Globus pallidus (tissue), 1 donor: Measurements from ENCODE around the gene ANTXR1.

Source experiments
- DNase-seq: peaks from one replicate; pipeline ENCODE4 v3.0.0-alpha.2; 2015; ENCODE audit warnings: low spot score

The ANTXR1 gene

DNA sequence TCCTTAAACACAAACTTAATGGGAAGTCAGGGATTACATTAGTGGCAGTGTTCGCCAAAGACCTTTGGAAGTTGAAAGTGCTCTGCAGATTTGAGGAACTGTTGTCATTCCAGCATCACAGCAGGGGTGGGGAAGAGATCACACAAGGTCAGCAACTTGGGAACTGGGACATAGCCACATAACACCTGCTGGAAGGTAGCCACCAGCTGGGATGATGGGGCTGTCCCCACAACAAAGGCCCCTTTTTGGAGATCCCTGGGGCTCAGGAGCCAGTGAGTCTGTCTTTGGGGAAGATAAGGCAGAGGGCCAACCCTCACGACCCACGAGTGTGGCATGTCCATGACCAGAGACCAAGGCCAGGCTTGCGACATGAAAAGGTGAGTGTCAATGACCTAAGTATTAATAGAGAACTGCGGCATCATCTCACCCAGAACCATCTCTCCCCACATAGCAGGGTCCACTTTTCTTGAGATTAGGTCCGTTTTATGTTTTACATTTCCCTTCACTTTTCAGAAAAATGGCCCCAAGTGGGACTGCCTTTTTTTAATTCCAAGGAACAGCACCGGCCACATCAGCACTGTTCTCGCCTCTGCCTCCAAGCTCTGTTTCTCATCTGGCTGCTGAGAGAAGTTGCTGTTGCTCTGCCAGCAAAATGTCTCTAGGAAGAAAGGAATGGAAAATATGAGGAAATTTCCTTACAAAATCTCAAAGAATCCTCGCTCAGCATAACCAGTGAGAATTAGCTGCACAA is 267.1 kb downstream of the ANTXR1 start:
- DNase-seq = no peak

DNA sequence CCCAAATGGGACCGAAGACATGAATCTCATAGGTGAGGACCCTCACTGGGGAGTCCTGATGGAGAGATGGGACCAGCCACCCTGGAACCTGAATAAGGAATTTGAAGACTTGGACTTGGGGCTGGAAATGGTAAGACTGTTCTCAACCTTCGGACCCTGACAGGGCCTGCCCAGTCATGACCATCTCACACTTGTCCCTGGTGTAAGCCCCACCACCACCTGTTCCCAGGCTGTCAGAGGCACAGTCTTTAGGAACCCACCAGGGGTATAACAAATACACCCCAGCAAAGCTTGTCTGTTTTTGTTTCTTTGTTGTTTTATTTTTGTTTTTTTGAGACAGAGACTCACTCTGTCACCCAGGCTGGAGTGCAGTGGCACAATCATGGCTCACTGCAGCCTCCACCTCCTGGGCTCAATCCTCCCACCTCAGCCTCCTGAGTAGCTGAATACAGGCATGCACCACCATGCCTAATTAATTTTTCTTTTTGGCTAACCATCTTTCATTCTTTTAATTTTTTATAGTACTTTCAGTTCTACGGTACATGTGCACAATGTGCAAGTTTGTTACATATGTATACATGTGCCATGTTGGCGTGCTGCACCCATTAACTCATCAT is 267.9 kb downstream of the ANTXR1 start:
- no peak for DNase-seq

DNA sequence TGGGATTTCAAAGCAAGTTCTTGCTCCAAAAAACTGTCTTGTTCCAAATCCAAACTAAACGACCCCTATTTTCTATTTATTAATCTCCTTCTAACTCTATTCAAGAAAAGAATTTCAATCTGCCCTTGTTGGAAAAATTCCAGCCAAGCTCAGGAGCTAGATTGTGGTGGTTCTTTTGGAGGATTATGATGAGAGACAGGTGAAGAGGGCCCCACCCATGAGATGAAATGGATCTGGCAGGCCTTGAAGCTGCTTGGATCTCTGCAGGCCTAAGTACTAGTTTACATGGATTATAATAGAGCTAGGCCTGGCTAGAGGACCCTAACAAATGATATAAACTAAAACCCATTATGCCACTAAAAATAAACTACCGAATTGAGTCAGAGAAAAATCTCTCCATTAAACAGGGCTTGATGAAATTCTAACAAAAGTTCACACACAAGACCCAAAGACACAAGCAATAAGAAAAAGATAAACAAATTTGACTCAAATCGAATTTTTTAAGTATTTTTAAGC is 272.5 kb downstream of the ANTXR1 start:
- DNase-seq = no peak

DNA sequence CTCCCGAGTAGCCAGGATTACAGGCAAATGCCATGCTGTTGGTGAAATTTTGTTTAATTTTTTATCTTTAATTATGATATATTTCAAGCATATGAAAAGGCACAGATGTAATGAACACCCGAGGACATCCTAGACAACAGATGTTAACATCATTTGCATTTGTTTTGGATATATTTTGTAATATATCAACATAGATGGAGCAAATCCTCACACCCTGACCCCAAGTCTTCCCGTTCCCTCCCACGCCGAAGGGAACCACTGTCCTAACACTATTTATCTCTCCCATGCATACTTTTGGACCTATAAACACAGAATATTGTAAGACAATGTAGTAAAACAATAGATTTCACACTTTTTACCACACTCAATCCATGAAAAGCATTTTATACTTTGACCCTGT is 274.6 kb downstream of the ANTXR1 start:
- DNase-seq = no peak

DNA sequence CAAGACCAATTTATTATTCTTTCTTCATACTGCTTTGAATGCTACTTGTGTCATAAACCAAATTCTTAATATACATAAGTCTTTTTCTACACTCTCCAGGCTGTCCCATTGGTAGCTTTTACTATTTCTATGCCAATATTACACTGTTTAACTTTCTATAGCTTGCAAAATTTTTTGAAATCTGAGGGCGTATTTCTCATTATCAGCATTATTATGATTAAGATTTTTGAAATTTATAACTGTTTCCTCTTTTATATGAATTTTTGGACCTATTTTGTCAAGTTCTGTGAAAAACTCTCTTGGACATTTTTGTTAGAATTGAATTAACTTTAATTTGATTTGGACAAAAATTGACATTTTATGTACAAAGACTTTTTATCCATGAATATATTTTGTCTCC is 275.4 kb downstream of the ANTXR1 start:
- no peak for DNase-seq

DNA sequence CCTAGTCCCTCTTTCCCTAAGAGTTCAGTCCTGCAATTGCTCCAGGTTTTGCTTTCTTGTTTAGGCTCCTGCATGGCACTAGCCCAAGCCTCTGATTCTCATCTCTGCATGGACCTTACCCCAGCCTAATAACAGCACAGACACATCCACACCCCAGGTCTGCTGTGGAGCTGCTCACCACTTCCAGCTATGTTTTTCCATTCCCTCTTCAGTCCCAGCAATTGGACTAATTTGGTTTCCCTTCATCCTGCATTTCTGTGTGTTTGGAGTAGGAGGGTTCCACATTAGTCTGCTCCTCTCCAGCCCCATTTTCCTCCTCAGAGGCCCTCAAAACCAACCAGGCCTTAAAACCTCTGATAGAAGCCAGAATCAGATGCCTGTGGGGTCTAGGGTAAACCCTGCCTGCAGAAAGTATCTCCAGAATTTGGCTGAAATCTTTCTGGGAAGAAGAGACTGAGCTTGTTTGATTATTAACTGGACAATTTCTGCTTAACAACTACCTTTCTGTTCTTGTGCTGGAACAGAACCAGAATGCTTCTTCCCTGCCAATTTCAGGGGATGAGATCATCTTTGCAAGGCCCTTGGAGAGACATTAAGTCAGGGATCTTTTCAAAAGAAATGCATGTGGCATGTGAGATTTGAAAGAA is 278.1 kb downstream of the ANTXR1 start:
- DNase-seq = peak; percentile 32

DNA sequence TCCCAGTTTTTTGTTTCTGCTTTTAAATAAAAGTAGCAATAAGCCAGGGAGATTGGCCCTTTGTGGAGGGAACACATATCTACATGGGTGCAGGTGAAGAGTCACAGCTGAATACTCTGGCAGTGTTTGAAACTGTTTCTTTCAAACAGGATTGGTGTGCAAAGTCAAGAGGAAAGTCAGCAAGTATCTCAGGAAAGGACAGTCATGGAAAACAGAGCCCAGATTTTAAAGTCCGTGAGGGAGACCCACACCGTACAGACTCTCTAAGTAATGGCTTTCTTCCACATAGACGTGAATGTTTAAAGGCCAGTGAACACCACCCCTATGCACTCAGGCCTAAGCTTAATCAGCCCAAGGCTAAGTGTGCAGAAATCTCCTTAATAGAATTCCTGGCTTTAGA is 278.7 kb downstream of the ANTXR1 start:
- no peak for DNase-seq

DNA sequence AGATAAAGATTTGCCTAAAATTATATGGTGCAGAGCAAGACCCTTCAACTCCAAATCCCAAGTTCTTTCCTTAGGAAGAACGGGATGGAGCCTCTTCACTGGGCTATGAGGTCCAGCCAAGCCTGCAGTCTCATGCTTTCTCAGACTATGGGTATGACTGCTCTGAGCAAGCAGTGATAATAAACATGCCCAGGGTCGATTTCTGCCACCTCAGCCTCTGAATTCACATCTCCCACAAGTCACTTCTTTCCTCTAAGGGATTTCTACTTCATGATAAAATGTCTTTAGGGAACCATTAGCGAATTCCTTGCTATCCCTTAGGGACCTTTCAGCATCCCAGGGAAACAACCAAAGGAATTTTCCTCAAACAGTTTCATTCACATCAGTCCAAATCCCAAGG is 279.3 kb downstream of the ANTXR1 start:
- no peak for DNase-seq

DNA sequence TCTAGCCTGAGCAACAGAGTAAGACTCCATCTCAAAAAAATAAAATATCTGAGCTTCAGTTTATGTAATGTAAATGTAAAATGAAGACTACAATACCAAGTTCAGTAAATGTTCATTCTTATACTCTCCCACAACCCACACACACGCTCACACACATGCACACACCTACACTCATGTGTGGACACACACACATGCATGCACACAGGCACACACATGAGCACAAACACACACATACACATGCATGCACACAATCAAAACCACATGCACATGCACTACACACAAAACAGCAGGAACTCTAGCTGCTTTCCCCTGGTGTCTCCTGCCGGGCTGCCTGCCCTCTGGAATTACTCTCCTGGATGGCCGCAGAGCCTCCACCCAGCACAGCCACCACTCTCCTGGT is 283.4 kb downstream of the ANTXR1 start:
- DNase-seq = no peak

DNA sequence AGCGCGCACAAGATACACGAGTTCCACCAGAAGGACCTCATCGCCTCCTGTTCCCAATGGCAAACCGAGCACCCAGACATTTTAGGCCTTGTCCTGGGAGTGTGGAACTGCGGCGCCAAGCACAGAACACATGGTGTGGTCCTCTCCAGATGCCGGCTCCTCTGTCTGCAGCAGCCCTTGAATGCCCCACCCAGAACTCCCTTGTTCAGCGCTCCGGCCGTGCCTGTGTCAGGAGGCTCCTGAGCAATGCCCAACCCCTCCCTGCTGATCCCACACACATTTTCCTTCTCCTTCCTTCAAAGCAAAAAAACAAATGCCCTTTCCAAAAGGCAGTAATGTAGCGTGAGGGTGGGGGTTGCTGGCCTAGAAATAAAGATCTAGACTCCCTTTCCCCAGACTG is 284.2 kb downstream of the ANTXR1 start:
- DNase-seq = no peak

DNA sequence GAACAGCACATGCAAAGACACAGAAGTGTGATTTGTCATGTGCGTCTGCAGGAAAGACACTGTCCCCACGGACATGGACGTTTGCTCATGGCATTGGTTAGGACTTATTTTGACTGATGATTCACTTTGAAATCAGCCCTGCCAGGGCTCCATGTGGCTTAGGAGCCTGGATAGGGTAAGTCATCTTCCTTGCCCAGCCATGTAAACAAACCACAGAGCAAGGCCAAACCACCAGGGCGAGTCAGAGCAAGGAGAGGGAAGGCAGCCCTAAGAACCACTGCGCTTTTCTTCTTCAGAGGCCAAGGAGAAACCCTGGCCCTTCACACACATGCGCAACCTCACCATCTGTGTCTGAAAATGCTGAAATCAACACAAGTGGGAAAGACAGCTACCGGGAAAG is 285.3 kb downstream of the ANTXR1 start:
- no peak for DNase-seq

DNA sequence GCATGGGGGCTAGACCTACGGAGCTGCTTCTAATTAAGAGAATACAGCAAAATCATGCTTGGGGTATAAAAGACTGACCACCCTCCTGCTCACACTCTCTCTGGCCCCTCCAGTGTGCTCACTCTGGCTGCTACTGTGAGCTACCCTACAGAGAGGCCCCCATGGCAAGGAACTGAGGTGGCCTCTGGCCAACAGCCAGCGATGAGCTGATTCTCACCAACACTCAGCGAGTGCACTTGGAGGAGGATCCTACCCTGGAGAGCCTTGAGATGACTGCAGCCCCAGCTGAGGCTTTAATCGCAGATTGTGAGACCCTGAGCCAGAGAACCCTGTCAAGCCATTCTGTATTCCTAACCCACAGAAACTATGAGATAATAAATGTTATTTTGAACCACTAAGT is 285.9 kb downstream of the ANTXR1 start:
- no peak for DNase-seq
